ENCODE results near the gene VDR.

Gene VDR

DNA sequence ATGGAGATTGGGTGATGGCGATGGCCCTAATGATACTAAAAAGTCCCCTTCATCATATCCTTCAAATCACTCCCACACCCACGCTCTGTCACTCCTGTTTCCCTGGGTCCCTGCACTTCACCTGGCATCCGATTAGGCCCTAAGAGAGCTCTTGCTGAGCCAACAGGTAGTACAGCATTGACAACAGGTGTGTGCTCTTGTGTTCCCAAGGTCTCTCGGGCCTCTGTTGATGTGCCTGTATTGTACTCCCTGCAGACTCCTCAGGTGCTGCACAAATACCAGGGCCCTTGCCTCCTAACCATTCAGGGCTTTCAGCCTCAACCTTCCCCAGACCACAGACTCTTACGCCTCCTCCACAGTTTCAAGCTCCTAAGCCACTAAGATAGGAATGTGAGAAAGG, 25.8 kb upstream of the VDR start:
- TF ChIP-seq CTCF (conservative IDR thresholded peaks at IDR 0.05; ENCODE audit: low read length) (no peak), EZH2phosphoT487 (IDR thresholded peaks at IDR 0.05; ENCODE audit: borderline replicate concordance) (no peak)
- Histone ChIP-seq H2AFZ (ENCODE audit: low read length) (no peak overlapping the region), H3K9ac (ENCODE audit: low read depth, low read length, poor library complexity, severe bottlenecking) (no peak overlapping the region), H3K4me2 (ENCODE audit: low read depth, low read length, poor library complexity, severe bottlenecking) (no peak overlapping the region), H3K27me3 (ENCODE audit: insufficient read depth, low read length, poor library complexity, severe bottlenecking) (no peaks in the 10 kb centered on the region), H3K9me3 (ENCODE audit: insufficient read depth, low read depth, low read length) (no peaks in the 10 kb centered on the region), H3K4me1 (ENCODE audit: insufficient read depth, low read length, poor library complexity, severe bottlenecking) (peaks cover 6% of the 10 kb centered on the region), H3K9me2 (replicated peaks; ENCODE audit: low read depth, low read length) (0 out of 2 replicates have a peak, but pooled peaks cover 3% of the 10 kb centered on the region), H3K36me3 (ENCODE audit: insufficient read depth, low read length) (no peaks in the 10 kb centered on the region), H3K79me2 (ENCODE audit: insufficient read depth, low read length) (no peaks in the 10 kb centered on the region), H3F3A (ENCODE audit: low read depth) (no peaks in the 10 kb centered on the region), H3K4me3 (ENCODE audit: low read length, poor library complexity, severe bottlenecking) (no peak overlapping the region), H4K20me1 (ENCODE audit: insufficient read depth, low read length, poor library complexity, severe bottlenecking) (no peaks in the 10 kb centered on the region)

- Histone ChIP-seq H3K4me3 (ENCODE audit: low read length, poor library complexity, severe bottlenecking) (no peak overlapping the region), H3K27me3 (ENCODE audit: insufficient read depth, low read length, poor library complexity, severe bottlenecking) (no peaks in the 10 kb centered on the region), H3K79me2 (ENCODE audit: insufficient read depth, low read length) (no peaks in the 10 kb centered on the region), H3K9me3 (ENCODE audit: insufficient read depth, low read depth, low read length) (no peaks in the 10 kb centered on the region), H3K4me2 (ENCODE audit: low read depth, low read length, poor library complexity, severe bottlenecking) (no peak overlapping the region), H3K36me3 (ENCODE audit: insufficient read depth, low read length) (no peaks in the 10 kb centered on the region), H3K9me2 (replicated peaks; ENCODE audit: low read depth, low read length) (0 out of 2 replicates have a peak, but pooled peaks cover 3% of the 10 kb centered on the region), H4K20me1 (ENCODE audit: insufficient read depth, low read length, poor library complexity, severe bottlenecking) (no peaks in the 10 kb centered on the region), H2AFZ (ENCODE audit: low read length) (no peak overlapping the region), H3F3A (ENCODE audit: low read depth) (no peaks in the 10 kb centered on the region), H3K4me1 (ENCODE audit: insufficient read depth, low read length, poor library complexity, severe bottlenecking) (no peaks in the 10 kb centered on the region), H3K9ac (ENCODE audit: low read depth, low read length, poor library complexity, severe bottlenecking) (no peak overlapping the region)
- TF ChIP-seq EZH2phosphoT487 (IDR thresholded peaks at IDR 0.05; ENCODE audit: borderline replicate concordance) (no peak), CTCF (conservative IDR thresholded peaks at IDR 0.05; ENCODE audit: low read length) (no peak)
Measured at GRCh38 chr12:47927346-47927745, 22.6 kb upstream of the VDR start.

DNA sequence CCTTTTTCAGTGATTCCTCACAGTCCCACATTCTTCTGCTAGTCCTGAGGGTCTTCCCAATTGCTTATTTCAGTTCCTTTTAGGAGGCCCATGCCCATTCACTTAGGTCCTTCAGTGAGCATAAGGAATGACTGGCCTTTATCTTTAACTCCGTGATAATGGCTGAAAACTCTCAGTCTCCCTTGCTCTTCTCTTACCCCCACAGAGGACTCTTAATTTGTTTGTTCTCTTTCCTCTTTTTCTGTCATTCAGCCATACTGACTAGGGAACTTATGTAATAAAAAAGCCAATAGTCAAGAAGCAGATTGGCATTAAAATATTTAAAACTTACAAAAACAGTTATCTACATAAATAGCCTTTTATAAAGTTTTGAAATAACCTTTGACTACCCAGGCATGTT, 17.1 kb upstream of the VDR start:
- H3K9me3 ChIP-seq (ENCODE audit: insufficient read depth, low read depth, low read length), result no peaks in the 10 kb centered on the region
- no peak overlapping the region for H3K9ac ChIP-seq (ENCODE audit: low read depth, low read length, poor library complexity, severe bottlenecking)
- no peak for TF ChIP-seq CTCF (conservative IDR thresholded peaks at IDR 0.05; ENCODE audit: low read length)
- no peak for TF ChIP-seq EZH2phosphoT487 (IDR thresholded peaks at IDR 0.05; ENCODE audit: borderline replicate concordance)
- H3K36me3 ChIP-seq (ENCODE audit: insufficient read depth, low read length), result no peaks in the 10 kb centered on the region
- no peaks in the 10 kb centered on the region for H3K27me3 ChIP-seq (ENCODE audit: insufficient read depth, low read length, poor library complexity, severe bottlenecking)
- H3F3A ChIP-seq (ENCODE audit: low read depth), result no peaks in the 10 kb centered on the region
- no peak overlapping the region for H2AFZ ChIP-seq (ENCODE audit: low read length)
- H3K4me3 ChIP-seq (ENCODE audit: low read length, poor library complexity, severe bottlenecking), result no peak overlapping the region
- 0 out of 2 replicates have a peak, but pooled peaks cover 3% of the 10 kb centered on the region for H3K9me2 ChIP-seq (replicated peaks; ENCODE audit: low read depth, low read length)
- no peaks in the 10 kb centered on the region for H3K4me1 ChIP-seq (ENCODE audit: insufficient read depth, low read length, poor library complexity, severe bottlenecking)
- no peaks in the 10 kb centered on the region for H4K20me1 ChIP-seq (ENCODE audit: insufficient read depth, low read length, poor library complexity, severe bottlenecking)
- H3K79me2 ChIP-seq (ENCODE audit: insufficient read depth, low read length), result no peaks in the 10 kb centered on the region
- no peak overlapping the region for H3K4me2 ChIP-seq (ENCODE audit: low read depth, low read length, poor library complexity, severe bottlenecking)

All from Loucy (cell line).